NT2/D1 (cell line): ENCODE results near the gene CEP70.

ENCODE experiments used
- YY1 ChIP-seq: IDR thresholded peaks from 2 replicates; pipeline ENCODE4 v1.6.1; 2011; ENCODE audit not compliant: insufficient read length, insufficient read depth
- ZNF274 ChIP-seq: IDR thresholded peaks from 2 replicates; pipeline ENCODE4 v1.6.1; 2011; ENCODE audit warnings: mild to moderate bottlenecking, low read depth, low read length

GRCh38 chr3:138600100-138600745 is 6.2 kb upstream of the CEP70 start:
- TF ChIP-seq YY1 (no peak), ZNF274 (no peak)
